CD14-positive monocyte (primary cell): ENCODE measurements around the gene AATK. TPM values are rescaled to one million over a fixed set of nuclear protein-coding genes. Genes with fewer than 3 reads are reported as not detected.

Experiments used
- DNase-seq, 3 donors: peaks; one replicate each; pipeline ENCODE4 v3.0.0-alpha.2; 2011 to 2022
- H2AFZ ChIP-seq: 2 replicates; pipeline ENCODE4 v1.6.0; 2012; ENCODE audit warnings: mild to moderate bottlenecking, low read depth, low read length, inconsistent platforms; ENCODE audit not compliant: insufficient read depth, poor library complexity, severe bottlenecking
- H3K27ac ChIP-seq, 2 donors: 1 replicate in 1 of 2; 2 replicates in 1 of 2; pipeline ENCODE4 v1.5.1; 2012 to 2013; ENCODE audit warnings: low read length in 2 of 2, control low read depth in 1 of 2, inconsistent platforms in 1 of 2, low read depth in 1 of 2, mild to moderate bottlenecking in 1 of 2
- H3K27me3 ChIP-seq, 2 donors: one replicate each; pipeline versions ENCODE4 v1.6.0 to v1.6.1; 2011 to 2013; ENCODE audit warnings: low read length in 2 of 2; ENCODE audit not compliant: control insufficient read depth in 2 of 2, insufficient read depth in 2 of 2
- H3K36me3 ChIP-seq, 2 donors: replicated peaks in 1 of 2; 1 replicate in 1 of 2; 2 replicates in 1 of 2; pipeline versions ENCODE4 v1.5.1 to v1.6.1; 2012 to 2013; ENCODE audit warnings: low read length in 2 of 2, control low read depth in 1 of 2, inconsistent platforms in 1 of 2, mild to moderate bottlenecking in 1 of 2; ENCODE audit not compliant: insufficient read depth in 2 of 2, control insufficient read depth in 1 of 2
- H3K4me1 ChIP-seq, 2 donors: 1 replicate in 1 of 2; 2 replicates in 1 of 2; pipeline versions ENCODE4 v1.5.1 to v1.6.1; 2012 to 2013; ENCODE audit warnings: low read length in 2 of 2, control low read depth in 1 of 2, inconsistent platforms in 1 of 2, mild to moderate bottlenecking in 1 of 2, moderate library complexity in 1 of 2; ENCODE audit not compliant: insufficient read depth in 2 of 2, control insufficient read depth in 1 of 2
- H3K4me2 ChIP-seq: replicated peaks from 2 replicates; pipeline ENCODE3; 2012; ENCODE audit warnings: low read length, moderate library complexity, mild to moderate bottlenecking; ENCODE audit not compliant: poor library complexity, severe bottlenecking; ENCODE audit errors: extremely low read depth
- H3K4me3 ChIP-seq, 3 experiments: fragments of 200-600 bp in 1 of 3; sonication (generic) in 1 of 3; replicated peaks in 1 of 3; 1 replicate in 2 of 3; 2 replicates in 1 of 3; pipeline ENCODE4 v1.5.1; 2011 to 2013; ENCODE audit warnings: low read length in 3 of 3, mild to moderate bottlenecking in 3 of 3, control low read depth in 2 of 3, low read depth in 2 of 3, inconsistent platforms in 1 of 3, moderate library complexity in 1 of 3
- H3K79me2 ChIP-seq: 2 replicates; pipeline ENCODE4 v1.6.0; 2012; ENCODE audit warnings: mild to moderate bottlenecking, control low read depth, inconsistent platforms, low read length, moderate library complexity; ENCODE audit not compliant: insufficient read depth
- H3K9ac ChIP-seq: 2 replicates; pipeline ENCODE4 v1.6.0; 2017; ENCODE audit warnings: low read length, mild to moderate bottlenecking; ENCODE audit not compliant: insufficient read depth, poor library complexity, severe bottlenecking
- H3K9me3 ChIP-seq, 2 donors: replicated peaks in 1 of 2; 1 replicate in 1 of 2; 2 replicates in 1 of 2; pipeline versions ENCODE4 v1.5.1 to v1.6.1; 2012 to 2013; ENCODE audit warnings: low read length in 2 of 2, control low read depth in 1 of 2; ENCODE audit not compliant: control insufficient read depth in 1 of 2, insufficient read depth in 1 of 2
- H4K20me1 ChIP-seq: 2 replicates; pipeline ENCODE4 v1.6.0; 2012; ENCODE audit warnings: mild to moderate bottlenecking, low read length, control low read depth, moderate library complexity; ENCODE audit not compliant: insufficient read depth
- H3K27ac Mint-ChIP-seq, 7 donors: one replicate each; pipeline ENCODE4 v1.8.0; 2020; ENCODE audit warnings: mild to moderate bottlenecking in 7 of 7, mixed read lengths in 7 of 7, moderate library complexity in 6 of 7, inconsistent platforms in 2 of 7
- H3K27me3 Mint-ChIP-seq, 3 donors: one replicate each; pipeline ENCODE4 v1.8.0; 2021 to 2022; ENCODE audit warnings: low read depth in 3 of 3, mild to moderate bottlenecking in 3 of 3, mixed read lengths in 3 of 3, moderate library complexity in 3 of 3, inconsistent platforms in 1 of 3
- H3K36me3 Mint-ChIP-seq, 2 donors: one replicate each; pipeline ENCODE4 v1.8.0; 2020; ENCODE audit warnings: mixed read lengths in 2 of 2, inconsistent platforms in 1 of 2, mild to moderate bottlenecking in 1 of 2
- H3K4me1 Mint-ChIP-seq: one replicate; pipeline ENCODE4 v1.8.0; 2020; ENCODE audit warnings: mild to moderate bottlenecking, mixed read lengths
- H3K4me3 Mint-ChIP-seq, 2 donors: one replicate each; pipeline ENCODE4 v1.8.0; 2020; ENCODE audit warnings: mild to moderate bottlenecking in 2 of 2, mixed read lengths in 2 of 2, moderate library complexity in 1 of 2
- H3K9me3 Mint-ChIP-seq, 7 donors: one replicate each; pipeline ENCODE4 v1.8.0; 2020 to 2022; ENCODE audit warnings: mixed read lengths in 7 of 7, mild to moderate bottlenecking in 6 of 7, moderate library complexity in 6 of 7, inconsistent platforms in 2 of 7
- CTCF ChIP-seq: fragments of 200-600 bp; IDR thresholded peaks from one replicate; pipeline ENCODE4 v1.8.0; 2022; ENCODE audit warnings: antibody characterized with exemption, mild to moderate bottlenecking
- WGBS: methylation state at CpG from one replicate; pipeline ENCODE4 v1.1.5; 2013; ENCODE audit warnings: missing lambda C conversion rate; ENCODE audit not compliant: insufficient coverage; 5-methylcytosine and 5-hydroxymethylcytosine counted together
- intact Hi-C, 2 donors: fragments of 100-400 bp; cut with micrococcal nuclease; formaldehyde crosslinking; loops; one replicate each; pipeline versions ENCODE4 v1.15.0 to v1.15.1; 2023
- polyA plus RNA-seq, 3 donors: library from polyadenylated mRNA; depleted of rRNA in 1 of 3; unstranded in 2 of 3; stranded (reverse) in 1 of 3; fragments of 300-500 nt in 2 of 3; fragments of >200 nt in 1 of 3; fragmentation: Illumina TruSeq in 2 of 3; gene quantifications; 1 replicate in 2 of 3; 2 replicates in 1 of 3; pipeline ENCODE4 v1.2.3, GENCODE V29; 2012 to 2021

The AATK gene
- polyA plus RNA-seq, 3 donors = 0.93 to 15.3 (median 2.0) TPM

DNA sequence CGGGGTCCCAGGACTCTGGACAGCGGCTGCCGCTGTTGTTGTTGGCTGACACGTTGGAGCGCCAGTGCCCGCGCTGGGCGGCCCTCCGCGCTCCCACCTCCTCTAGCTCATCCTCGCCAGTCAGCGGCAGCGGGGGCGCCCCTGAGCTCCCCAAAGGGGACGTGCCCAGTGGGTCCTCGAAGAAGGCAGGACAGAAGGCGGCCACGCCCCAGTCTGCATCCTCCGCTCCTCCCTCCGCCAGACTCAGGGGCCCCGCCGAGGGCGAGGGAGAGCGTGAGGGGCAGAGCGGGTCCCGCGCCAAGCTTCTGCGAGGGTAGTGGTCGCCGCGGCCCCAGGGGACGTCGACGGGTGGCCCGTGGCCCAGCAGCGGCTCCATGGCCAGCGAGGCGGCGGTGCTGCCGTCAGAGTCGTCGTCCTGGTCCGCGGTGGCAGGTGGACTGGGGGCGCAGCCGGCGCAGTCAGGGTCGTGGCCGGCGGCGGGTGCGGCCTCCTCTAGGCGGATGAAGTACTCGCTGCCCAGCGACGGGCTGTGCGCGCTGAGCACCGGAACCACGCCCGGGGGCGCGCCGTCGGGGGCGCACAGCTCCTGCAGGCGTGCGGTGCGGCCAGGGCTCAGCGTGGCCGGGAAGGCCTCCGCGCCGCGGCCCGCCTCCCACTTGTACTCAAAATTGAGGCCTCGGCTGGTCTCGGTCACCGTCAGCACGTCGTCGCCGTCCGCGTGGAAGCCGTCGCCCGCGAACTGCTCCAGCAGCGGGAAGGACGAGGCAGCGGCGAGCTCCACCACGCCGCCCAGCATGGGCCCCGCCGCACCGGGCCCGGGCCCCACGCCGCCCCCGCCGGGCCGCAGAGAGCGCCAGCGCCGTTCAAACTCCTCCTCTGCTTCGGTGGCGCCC lies 43.9 kb downstream of the AATK start:
- H4K20me1 ChIP-seq = peaks cover 32% of the 10 kb centered on the region
- peaks cover 6 to 8% of the 10 kb centered on the region in 2 donors for H3K4me1 ChIP-seq
- Mint-ChIP-seq H3K4me3 (no peak overlapping the region), H3K27me3 (peaks cover 0 to 2% (median 0%) of the 10 kb centered on the region in 3 donors), H3K27ac (no peak overlapping the region), H3K36me3 (peaks cover 17 to 22% of the 10 kb centered on the region in 2 donors), H3K9me3 (peaks cover 0 to 4% (median 0%) of the 10 kb centered on the region in 7 donors), H3K4me1 (peaks cover 7% of the 10 kb centered on the region)
- WGBS = 95% methylated on average over 102 of the region's 109 CpGs
- peaks cover 18 to 27% of the 10 kb centered on the region in 2 donors for H3K36me3 ChIP-seq
- no peak overlapping the region for H3K27ac ChIP-seq
- no peaks in the 10 kb centered on the region for H3K27me3 ChIP-seq
- no peak overlapping the region for H2AFZ ChIP-seq
- no peaks in the 10 kb centered on the region for H3K9me3 ChIP-seq
- H3K79me2 ChIP-seq = no peaks in the 10 kb centered on the region
- no peak for TF ChIP-seq CTCF
- H3K4me3 ChIP-seq = no peak overlapping the region
- no peak for DNase-seq
- no peak overlapping the region for H3K9ac ChIP-seq
- H3K4me2 ChIP-seq = no peak overlapping the region
- intact Hi-C loops = no loop called here

DNA sequence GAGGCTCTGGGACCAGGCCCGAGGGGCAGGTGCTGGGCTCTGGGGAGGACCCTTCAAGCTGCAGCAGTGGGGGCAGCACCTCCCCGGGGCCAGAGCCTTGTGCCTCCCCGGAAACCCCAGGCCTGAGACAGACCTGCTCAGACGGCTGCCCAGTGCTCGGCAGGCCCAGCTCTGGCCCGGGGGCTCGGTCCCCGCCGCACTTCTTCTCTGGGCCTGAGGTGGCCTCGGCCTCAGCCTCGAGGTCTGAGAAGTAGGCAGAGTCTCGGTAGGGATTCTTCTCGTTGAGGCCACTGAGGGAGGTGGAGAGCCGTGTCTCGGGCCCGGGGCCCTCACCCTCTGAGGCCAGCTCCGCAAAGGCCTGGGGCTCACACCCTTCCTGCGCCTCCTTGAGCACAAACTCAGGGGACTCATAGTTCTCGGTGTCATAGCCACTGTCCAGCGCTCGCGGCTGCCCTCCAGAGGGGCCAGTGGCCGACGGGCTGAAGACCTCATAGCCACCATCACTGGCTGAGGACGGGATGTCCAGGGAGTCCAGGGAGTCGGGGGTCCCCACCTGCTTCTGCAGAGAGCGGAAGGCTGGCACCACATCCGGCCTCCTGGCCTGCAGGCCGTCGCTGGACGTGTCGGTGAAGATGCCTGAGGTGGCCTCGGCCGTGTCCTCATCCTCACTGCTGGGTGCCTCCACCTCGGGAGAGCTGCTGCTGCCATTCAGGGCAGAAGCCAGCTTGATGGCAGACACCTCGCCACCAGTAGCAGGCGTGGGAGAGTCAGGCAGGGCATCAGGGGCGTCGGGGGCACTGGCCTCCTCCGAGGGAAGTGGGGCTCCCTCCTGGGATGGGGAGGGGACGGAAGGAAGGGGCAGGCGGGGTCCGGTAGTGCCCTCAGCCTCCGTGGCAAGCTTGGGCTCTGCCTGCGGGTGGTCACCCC lies 45.1 kb downstream of the AATK start:
- Histone ChIP-seq H3K27ac (no peak overlapping the region), H2AFZ (no peak overlapping the region), H3K27me3 (no peaks in the 10 kb centered on the region), H3K4me2 (no peak overlapping the region), H3K36me3 (peaks cover 15 to 36% of the 10 kb centered on the region in 2 donors), H3K9me3 (no peaks in the 10 kb centered on the region), H3K4me3 (no peak overlapping the region), H4K20me1 (peaks cover 41% of the 10 kb centered on the region), H3K9ac (no peak overlapping the region), H3K79me2 (no peaks in the 10 kb centered on the region), H3K4me1 (peaks cover 6 to 8% of the 10 kb centered on the region in 2 donors)
- DNase-seq = no peak
- H3K4me3 Mint-ChIP-seq = no peak overlapping the region
- H3K4me1 Mint-ChIP-seq = peaks cover 7% of the 10 kb centered on the region
- H3K27me3 Mint-ChIP-seq = peaks cover 0 to 2% (median 0%) of the 10 kb centered on the region in 3 donors
- H3K9me3 Mint-ChIP-seq = peaks cover 0 to 4% (median 0%) of the 10 kb centered on the region in 7 donors
- 91% methylated on average over 39 of the region's 45 CpGs for WGBS
- no peak for TF ChIP-seq CTCF
- H3K36me3 Mint-ChIP-seq = peaks cover 19 to 28% of the 10 kb centered on the region in 2 donors
- intact Hi-C loops = no loop called here
- H3K27ac Mint-ChIP-seq = peak overlapping the region in 5 of 7 donors; percentile 25 to 78 (median 49)
